Vagina (tissue), 2 donors: Measurements from ENCODE around the gene ADGRF5.

Source experiments
- CTCF ChIP-seq, 3 experiments: fragments of 450-650 bp in 2 of 3; fragments of 200-600 bp in 1 of 3; sonication (generic) in 1 of 3; IDR thresholded peaks; one replicate each; pipeline ENCODE4 v1.5.1; 2017 to 2019; ENCODE audit warnings: antibody characterized with exemption in 3 of 3, mild to moderate bottlenecking in 2 of 3, moderate library complexity in 2 of 3
- POLR2AphosphoS5 ChIP-seq, 2 donors: sonication (generic); formaldehyde crosslinking; IDR thresholded peaks; one replicate each; pipeline ENCODE4 v1.9.0; 2017; ENCODE audit warnings: antibody characterized with exemption in 2 of 2, mild to moderate bottlenecking in 2 of 2, low read depth in 1 of 2; ENCODE audit not compliant: insufficient read depth in 1 of 2

- TF ChIP-seq POLR2AphosphoS5 (IDR thresholded peaks at IDR 0.05; ENCODE audit: insufficient read depth in 1 of 2, low read depth in 1 of 2) (peak in 1 of 2 donors; percentile 51), CTCF (IDR thresholded peaks at IDR 0.05) (no peak)
Measured at GRCh38 chr6:46925563-46926253, 4.0 kb upstream of the ADGRF5 start.
